HG03432 (cell line): ENCODE data around the gene KRT8.
"Not testable (repeated sequence)": the region's sequence is repeated elsewhere in the genome, so short reads cannot be mapped to it uniquely, and the experiment has no call there.

Source experiments
- ATAC-seq: cut with Tn5 transposase; IDR thresholded peaks from one replicate; pipeline ENCODE4 v1.9.1; 2021; ENCODE audit warnings: mild to moderate bottlenecking, moderate library complexity; ENCODE audit not compliant: unreplicated experiment

The KRT8 gene

DNA sequence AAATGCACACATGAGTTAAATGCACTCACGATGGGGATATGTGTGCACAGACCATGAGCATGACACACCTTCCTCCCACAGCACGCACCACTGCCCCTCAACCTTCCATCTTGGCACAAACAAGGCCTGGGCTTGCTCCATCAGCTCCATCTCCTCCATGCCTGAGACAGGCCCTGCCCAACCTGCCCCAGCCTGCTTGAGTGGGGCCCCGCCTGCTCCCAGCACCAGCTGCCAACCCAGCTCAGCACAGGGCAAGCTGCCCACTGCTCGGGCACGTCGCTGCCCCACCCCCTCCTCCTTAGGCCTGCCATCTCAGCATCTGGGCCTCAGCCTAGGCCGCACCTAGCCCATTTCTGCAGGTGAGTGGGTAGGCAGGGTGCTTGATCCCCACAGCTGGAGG, 28.5 kb downstream of the KRT8 start:
- ATAC-seq: no peak

- ATAC-seq: no peak
These were observed 30.1 kb downstream of the KRT8 start for GRCh38 chr12:52874573-52875435.

DNA sequence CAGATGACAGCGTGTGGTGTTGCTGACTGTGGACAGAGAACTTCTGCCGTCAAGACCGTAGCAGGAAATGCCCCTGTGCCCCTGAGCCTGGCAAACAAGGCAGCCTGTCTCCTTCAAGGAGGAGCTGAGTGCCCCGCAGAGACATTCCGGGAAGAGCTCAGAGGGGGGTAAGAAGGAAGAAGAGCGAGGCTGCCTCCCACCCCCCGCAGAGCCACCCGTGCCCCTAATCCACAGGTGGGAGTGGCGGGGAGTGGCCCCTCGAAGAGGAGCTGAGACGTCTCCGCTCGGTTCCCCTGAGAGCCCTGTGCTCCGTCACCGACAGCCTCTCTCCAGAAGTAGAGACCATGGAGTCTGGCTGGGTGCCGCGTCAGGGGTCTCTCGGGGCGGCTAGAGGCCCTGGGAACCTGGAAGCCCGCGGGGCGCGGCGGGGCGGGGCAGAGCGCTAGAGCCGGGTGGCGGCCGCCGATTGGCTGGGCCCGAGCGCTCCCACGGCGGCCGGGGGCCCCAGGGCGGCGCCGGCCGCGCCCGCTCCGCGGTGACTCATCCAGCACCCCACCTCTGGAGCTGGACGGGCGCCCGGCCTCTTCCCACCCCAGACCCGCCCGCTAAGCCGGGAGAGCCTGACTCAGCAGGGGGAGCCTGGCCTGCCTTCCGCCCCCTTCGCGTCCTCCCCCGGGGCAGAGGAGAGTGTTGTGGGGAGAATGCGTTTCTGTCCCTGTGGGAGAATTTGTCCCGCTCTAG, 30.9 kb downstream of the KRT8 start:
- no peak for ATAC-seq

DNA sequence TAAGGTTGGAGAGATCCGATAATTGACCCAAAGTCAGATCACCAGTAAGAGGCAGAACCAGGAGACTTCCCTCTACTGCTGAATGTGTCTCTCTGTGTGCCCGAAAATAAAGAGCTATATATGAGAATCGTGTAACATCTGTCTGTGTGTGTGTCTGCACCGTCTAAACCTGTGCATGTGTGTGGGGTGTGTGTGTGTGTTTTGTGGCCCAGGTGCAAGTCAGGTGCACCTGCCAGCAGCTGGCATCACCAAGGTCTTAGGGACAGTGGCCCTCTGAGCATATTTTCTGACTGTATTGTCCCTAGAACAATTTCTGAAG, 31.4 kb downstream of the KRT8 start:
- no peak for ATAC-seq

GRCh38 chr12:52872644-52873389, 32.1 kb downstream of the KRT8 start:
- no peak for ATAC-seq

GRCh38 chr12:52871291-52872039, 33.4 kb downstream of the KRT8 start:
- ATAC-seq: no peak

- peak; percentile 54 for ATAC-seq
These were observed 34.2 kb downstream of the KRT8 start for GRCh38 chr12:52870361-52871290.

DNA sequence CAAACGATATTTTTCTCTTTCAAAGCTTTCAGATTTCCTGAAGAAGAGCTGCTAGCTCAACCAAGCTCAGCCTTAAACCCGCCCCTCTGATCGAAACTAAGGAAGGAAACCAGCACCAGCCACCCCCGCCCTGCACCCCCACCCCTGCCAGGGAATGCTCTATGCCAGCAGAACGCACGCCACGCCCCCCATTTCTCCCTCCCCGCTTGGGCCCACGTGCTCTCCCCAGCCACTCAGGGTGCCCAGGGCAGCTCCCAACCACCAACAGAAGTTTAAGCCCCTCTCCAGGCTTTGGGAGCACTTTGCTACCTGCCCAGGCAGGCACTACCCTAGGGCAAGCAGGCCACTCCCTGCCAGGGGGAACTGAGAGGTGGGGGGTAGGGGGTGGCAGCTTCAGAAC, 37.2 kb downstream of the KRT8 start:
- ATAC-seq: no peak

DNA sequence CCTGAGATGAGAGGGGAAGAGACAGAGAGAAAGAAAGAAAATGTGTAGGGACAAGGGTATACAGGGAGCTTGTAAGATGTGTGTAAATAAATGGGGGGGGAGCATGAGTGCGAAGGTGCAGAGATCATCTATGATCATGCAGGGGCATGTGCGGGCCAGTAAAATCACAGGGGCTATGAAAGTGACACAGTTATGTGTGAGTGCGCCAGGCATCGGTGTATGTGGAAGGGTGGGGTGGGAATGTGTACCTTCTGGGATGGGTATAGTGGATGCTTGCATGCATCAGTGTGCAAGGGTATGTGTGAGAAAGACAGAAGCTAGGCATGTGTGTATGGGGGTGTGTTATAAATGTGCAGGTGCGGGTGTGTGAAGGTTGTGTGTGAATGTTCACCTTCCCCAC, 37.7 kb downstream of the KRT8 start:
- no peak for ATAC-seq

- ATAC-seq: no peak
These were observed 39.6 kb downstream of the KRT8 start for GRCh38 chr12:52865090-52865944.

- ATAC-seq: no peak
These were observed 42.9 kb downstream of the KRT8 start for GRCh38 chr12:52862023-52862422.

- no peak for ATAC-seq
These were observed 43.4 kb downstream of the KRT8 start for GRCh38 chr12:52861511-52861910.

- ATAC-seq: no peak
These were observed 44.6 kb downstream of the KRT8 start for GRCh38 chr12:52860102-52860823.

DNA sequence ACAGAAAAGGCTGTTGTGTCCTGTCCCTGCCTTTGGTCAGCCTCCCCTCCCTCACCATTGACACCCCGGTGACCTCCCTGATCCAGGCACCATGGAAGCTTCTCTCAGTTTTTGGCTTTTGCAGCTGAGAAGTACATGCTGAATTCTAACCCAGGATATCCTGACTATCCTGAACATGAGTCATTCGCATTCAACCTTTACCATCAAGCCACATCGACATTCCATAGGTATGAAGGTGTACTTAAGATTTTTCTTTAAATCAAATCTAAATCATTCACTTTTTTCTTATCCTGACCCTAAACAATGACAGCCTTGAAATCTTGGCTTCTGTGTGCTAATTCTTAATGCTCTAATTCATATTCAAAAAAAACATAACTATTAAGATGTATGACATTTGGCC, 47.4 kb downstream of the KRT8 start:
- no peak for ATAC-seq

DNA sequence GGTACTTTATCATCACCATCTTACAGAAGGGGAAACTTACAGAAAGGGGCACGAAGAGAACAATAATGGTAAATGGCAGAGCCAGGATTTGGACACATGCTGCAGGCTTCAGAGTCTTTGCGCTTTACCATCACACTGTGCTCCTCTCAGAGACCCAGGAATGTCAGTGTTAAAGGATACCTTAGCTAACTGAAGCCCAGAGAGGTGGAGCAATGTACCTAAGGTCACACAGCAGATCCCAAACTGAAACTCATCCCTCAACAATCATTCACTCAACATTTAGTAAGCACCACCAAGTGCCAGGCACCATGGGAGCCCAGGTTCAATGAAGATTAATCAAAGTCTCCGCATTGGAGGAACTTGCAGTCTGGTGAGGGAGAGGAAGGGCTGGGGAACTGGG, 48.1 kb downstream of the KRT8 start:
- ATAC-seq: no peak

- ATAC-seq: not testable (repeated sequence)
These were observed 48.8 kb downstream of the KRT8 start for GRCh38 chr12:52856077-52856476.

DNA sequence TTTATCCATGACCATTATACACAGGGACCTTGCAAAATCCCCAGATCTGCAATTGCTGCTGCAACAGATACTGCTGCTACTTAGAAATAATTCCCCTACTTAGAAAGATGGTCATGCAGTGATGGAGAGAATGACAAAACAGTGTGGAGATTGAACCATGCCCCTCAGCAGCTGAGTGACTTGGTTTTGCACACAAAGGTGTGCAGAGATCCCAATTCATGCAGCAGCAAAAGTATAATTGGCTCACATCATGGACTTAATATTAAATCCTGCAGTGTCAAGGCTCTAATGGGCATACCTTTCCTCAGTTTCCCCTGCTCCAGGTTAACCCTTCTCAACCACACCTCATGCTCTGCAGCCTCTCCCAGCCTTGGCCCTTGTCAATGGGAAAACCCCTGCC, 53.1 kb downstream of the KRT8 start:
- ATAC-seq: no peak

DNA sequence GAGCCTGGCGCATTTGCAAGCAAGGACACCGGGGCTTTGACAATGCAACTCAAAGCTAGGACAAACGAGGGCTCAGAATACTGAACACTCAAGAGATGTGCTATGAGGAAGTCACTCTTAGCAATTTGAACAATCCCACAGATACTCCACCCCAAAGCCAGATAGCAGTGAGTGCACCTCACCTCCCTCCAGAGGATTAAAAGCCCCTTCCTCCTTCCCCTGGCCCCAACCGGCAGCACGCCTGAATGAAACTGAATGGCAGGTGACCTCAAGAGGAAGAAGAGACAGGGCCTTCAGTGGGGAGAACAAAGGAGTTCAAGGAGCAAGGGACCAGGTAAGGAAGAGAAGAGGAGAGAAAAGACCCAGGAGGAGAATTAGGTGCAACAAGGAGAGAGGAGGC, 54.2 kb downstream of the KRT8 start:
- ATAC-seq: no peak
